C4-2B (cell line): ENCODE measurements around the gene CMIP.

Experiments
- CTCF ChIP-seq: fragments of 450-650 bp; conservative IDR thresholded peaks from 2 replicates; pipeline ENCODE4 v1.5.1; 2017; ENCODE audit warnings: mild to moderate bottlenecking
- ZFX ChIP-seq: fragments of 450-650 bp; IDR thresholded peaks from 2 replicates; pipeline ENCODE4 v1.6.1; 2017

DNA sequence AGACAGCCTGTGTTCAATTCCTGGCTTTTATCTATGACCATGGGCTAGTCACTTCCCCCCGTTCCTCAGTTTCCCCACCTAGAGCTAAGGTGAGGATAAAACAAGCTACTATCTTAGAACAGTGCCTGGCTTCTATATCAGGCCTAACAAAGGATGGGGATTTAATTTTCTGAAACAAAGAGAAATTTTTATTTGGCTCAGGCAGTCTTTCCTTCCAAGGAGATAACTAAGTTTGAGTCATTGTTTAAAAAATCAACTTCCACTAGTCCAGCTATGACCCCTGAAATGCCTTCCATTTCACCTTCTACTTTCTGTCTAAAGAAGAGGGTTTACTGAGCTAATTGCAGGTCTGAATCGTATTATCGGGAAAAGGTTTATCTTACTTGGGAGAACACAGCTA lies 99.0 kb downstream of the CMIP start:
- TF ChIP-seq CTCF = no peak
- no peak for TF ChIP-seq ZFX
